ENCODE measurements around the gene SECISBP2.
"Not testable (repeated sequence)": the region's sequence is repeated elsewhere in the genome, so short reads cannot be mapped to it uniquely, and the experiment has no call there.

The SECISBP2 gene, protein sequence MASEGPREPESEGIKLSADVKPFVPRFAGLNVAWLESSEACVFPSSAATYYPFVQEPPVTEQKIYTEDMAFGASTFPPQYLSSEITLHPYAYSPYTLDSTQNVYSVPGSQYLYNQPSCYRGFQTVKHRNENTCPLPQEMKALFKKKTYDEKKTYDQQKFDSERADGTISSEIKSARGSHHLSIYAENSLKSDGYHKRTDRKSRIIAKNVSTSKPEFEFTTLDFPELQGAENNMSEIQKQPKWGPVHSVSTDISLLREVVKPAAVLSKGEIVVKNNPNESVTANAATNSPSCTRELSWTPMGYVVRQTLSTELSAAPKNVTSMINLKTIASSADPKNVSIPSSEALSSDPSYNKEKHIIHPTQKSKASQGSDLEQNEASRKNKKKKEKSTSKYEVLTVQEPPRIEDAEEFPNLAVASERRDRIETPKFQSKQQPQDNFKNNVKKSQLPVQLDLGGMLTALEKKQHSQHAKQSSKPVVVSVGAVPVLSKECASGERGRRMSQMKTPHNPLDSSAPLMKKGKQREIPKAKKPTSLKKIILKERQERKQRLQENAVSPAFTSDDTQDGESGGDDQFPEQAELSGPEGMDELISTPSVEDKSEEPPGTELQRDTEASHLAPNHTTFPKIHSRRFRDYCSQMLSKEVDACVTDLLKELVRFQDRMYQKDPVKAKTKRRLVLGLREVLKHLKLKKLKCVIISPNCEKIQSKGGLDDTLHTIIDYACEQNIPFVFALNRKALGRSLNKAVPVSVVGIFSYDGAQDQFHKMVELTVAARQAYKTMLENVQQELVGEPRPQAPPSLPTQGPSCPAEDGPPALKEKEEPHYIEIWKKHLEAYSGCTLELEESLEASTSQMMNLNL

DNA sequence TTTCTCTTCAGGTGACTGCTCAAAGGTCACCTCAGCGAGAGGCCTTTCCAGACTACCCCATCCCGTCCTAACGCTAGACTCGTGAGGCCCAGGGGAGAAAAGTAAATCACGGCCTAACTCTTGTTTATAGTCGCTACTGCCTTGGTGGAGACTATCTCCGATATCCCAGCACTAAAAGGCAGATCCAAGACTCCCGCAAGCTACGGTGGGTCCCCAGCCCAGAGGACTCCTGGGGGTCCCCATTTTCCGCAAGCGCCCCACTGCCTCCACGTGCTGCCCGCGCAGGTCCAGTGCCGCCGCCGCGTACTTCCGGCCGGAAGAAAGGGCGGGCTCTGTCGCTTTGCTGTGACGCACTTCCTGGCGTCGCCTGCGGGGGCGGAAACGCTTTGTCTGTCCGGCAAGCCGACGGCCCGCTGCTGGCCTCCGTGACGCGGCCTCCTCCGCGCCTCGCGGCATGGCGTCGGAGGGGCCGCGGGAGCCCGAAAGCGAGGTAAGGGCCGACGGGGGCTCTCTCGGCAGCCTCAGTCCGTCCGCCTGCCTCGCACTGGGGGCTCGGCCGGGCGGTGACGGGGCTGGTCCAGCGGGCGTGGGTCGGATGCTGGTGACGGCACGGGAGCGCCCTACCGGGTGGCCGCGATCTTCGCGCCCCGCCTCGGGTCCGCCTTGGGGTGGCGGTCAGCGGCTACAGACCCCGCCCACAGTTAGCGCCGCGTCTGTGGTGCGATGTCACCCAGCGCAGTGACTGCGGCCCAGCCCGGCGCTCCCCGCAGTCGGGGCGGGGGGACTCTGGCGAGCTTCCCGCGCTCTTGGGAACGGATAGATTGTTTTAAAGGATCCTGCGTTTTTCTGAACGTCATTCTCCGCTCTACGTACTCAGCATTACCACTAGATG is at the start of gene SECISBP2:
TSS of gene SECISBP2 (plus strand) at position 378 of the 892 bp plus-strand sequence. CDS start at position 455, 77 bp downstream.
- peak; percentile 94 for FAIRE-seq

DNA sequence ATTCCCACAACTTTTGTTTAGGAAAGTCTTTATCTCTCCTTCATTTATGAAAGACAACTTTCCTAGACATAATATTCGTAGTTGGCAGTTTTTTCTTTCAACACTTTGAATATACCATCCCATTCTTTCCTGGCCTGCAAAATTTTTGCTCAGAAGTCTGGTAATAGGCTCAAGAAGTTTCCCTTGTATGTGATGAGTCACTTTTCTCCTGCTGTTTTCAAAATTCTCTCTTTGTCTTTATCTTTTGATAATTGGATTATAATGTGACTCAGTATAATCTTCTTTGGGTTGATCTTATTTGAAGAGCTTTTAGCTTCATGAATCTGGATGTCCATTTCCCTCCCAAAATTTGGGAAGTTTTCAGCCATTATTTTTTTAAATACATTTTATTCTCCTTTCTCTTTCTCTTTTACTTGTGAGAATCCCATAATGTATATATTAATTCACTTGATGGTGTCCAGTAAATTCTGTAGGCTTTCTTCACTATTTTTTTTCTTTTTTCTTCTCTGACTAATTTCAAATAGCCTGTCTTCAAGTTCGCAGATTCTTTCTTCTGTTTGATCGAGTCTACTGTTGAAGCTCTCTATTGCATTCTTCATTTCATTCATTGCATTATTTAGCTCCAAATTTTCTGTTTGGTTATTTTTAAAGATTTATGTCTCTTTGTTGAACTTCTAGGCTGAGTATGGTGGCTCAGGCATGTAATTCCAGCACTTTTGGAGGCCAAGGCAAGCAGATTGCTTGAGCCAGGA is 44.6 kb upstream of the SECISBP2 start:
- no peak for FAIRE-seq

DNA sequence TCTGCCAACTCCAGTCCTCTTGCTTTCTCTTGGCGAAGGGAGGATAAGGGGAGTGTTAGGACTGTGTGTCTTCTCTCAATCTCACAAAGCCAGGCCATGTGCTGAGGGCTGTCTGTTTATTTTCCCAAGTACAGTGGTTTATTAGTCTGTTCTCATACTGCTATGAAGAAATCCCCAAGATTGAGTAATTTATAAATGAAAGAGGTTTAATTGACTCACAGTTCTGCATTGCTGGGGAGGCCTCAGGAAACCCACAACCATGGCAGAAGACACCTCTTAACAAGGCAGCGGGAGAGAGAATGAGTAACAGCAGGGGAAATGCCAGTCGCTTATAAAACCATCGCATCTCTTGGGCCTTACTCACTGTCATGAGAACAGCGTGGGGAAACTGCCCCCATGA is 43.5 kb upstream of the SECISBP2 start:
- no peak for FAIRE-seq

DNA sequence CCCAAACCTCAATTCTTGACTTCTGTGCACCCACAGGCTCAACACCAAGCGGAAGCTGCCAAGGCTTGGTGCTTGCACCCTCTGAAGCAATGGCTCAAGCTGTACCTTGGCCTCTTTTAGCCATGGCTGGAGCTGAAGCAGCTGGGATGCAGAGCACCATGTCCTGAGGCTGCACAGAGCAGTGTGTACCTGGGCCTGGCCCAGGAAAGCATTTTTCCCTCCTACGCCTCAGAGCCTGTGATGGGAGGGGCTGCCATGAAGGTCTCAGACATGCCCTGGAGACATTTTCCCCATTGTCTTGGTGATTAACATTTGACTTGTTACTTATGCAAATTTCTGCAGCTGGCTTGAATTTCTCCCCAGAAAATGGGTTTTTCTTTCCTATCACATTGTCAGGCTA is 42.3 kb upstream of the SECISBP2 start:
- not testable (repeated sequence) for FAIRE-seq

DNA sequence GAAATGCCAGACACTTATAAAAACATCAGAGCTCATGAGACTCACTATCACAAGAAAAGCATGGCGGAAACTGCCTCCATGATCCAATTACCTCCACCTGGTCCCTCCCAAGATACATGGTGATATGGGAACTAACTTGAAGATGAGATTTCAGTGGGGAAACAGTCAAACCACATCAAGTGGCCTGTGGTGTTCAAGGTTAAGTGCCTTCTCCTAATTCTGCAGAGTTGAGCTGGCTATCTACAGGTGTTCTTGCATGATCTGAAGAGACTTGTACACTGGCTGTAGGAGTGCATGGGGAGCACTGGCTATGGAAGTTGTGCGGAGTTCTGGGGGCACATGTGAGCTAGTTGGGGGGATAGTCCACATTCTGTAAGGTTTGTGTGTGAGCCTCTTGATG is 41.3 kb upstream of the SECISBP2 start:
- FAIRE-seq, result no peak

DNA sequence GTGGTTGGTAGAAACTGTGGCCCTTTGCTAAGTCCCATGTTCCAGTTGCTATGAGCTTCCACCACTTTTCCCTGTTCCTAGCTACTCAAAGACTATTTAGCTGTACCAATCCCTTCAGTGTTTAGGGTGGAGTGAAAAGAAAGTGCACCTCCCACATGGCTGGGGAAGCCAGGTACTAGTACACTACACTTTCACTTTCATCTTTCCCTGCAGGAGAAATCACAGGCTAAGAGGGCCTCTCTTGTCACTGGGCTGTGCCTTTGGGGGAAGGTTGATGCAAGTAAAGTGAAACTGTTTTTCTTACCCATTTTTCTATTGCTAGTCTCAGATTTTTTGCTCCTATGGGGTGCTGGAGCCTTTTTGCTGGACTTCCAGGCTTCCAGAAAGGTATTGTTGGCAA is 40.8 kb upstream of the SECISBP2 start:
- no peak for FAIRE-seq

DNA sequence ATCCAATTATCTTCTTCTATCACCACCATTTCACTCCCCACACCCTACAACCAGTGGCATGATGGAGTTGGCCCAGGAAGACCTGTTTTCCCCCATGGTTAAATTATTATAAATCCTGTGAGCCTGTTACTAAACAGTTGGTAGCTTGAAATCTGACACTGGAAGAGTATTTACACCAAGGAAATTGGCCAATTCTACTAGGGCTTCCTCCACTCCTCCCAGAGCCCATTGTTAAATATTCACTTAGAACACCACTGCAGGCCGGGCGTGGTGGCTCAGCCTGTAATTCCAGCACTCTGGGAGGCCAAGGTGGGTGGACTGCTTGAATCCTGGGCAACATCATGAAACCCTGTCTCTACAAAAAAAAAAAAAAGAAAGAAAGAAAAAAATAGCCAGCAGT is 39.7 kb upstream of the SECISBP2 start:
- no peak for FAIRE-seq

DNA sequence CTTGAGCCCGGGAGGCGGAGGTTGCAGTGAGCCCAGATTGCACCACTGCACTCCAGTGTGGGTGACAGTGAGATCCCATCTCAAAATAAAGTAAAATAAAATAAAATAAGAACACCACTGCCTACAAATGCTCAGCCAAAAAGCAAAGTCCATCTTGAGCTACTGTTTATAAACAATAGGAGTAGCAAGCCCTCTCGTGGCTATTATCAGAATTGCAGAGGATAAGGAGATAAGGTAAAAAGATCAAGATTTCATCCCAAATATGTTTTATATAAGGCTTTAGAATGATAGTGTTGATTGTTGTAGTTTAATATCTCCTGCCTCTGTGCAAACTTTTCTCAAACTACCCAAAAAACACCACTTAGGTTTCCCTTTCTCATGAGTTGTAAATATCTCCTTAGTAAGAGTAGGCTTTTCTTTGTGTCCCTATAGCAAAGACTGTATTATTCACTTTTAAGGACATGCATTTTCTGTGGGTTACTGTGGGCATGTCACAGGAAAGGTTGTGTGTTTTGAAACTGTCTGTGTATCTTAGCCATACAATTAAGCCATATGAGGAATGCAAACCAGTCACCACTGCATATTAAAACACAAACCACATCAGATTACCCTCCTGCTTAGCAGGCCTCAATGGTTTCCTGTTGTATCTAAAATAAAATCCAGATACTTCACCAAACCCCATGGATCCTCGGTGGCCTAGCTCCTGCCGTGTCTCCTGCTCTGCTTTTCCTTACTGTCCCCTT is 39.1 kb upstream of the SECISBP2 start:
- peak; percentile 92 for FAIRE-seq

DNA sequence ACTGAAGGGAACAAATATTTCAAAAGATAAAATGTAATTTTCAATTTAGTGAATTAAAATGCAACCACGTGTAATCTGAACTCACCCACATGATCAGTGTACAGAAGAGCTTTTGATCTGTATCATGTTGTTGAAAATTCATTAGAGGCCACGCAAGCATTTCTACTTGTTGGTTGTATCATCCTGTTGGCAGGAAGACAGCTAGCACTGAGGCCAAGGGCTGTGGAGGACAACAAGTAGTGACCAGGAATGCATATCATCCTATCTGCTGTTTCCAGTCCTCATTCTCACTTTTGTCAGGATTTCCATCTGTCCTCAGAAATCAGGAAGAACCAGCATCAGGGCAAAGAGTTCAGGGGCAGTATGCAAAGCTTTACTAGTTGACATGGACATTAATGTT is 37.2 kb upstream of the SECISBP2 start:
- FAIRE-seq, result no peak

DNA sequence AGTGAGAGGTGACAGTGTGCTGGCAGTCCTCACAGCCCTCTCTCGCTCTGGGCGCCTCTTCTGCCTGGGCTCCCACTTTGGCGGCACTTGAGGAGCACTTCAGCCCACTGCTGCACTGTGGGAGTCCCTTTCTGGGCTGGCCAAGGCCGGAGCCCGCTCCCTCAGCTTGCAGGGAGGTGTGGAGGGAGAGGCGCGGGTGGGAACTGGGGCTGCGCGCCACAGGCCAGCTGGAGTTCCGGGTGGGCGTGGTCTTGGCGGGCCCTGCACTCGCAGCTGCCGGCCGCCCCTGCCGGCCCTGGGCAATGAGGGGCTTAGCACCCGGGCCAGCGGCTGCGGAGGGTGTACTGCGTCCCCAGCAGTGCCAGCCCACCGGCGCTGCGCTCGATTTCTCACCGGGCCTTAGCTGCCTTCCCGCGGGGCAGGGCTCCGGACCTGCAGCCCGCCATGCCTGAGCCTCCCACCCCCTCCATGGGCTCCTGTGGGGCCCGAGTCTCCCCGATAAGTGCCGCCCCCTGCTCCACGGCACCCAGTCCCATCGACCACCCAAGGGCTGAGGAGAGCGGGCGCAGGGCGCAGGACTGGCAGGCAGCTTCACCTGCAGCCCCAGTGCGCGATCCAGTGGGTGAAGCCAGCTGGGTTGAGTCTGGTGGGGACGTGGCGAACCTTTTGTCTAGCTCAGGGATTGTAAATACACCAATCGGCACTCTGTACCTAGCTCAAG is 35.9 kb upstream of the SECISBP2 start:
- FAIRE-seq, result not testable (repeated sequence)

DNA sequence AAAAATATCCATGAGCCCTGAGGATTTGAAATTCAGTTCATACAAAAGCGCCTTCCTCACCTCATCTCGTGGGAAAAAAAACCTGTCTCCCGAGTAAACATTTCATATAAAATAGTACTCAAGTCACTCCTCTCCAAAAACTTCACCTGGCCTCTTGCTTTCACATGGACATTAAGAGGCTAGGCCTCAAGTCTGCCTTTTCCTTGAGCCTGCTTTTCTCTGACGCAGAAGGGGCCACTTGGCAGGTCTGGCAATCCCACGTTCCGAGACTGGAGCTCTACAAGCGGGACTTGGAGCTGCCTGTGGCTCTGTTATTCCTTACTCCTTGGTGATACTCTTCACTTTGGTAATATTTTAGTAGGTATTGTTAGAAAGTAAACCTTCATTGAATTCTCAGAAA is 34.2 kb upstream of the SECISBP2 start:
- FAIRE-seq, result no peak

DNA sequence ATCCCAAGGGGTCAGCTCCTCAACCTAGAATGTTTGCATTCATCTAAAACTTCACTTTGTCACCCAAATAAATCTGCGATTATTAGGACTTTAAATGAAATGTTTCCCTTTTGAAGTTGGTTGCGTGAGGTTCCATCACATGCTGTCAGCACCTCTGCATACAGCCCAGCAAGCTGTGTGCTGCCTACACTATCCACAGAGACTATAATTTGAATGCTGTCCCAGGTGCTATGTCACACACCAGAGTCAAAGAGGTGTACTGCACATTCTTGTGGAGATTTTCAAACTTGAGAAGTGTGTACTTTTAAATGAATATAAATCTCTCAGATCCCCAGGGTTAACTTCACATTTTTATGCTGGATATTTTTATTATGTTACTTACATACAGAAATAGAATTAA is 26.6 kb upstream of the SECISBP2 start:
- FAIRE-seq, result no peak

DNA sequence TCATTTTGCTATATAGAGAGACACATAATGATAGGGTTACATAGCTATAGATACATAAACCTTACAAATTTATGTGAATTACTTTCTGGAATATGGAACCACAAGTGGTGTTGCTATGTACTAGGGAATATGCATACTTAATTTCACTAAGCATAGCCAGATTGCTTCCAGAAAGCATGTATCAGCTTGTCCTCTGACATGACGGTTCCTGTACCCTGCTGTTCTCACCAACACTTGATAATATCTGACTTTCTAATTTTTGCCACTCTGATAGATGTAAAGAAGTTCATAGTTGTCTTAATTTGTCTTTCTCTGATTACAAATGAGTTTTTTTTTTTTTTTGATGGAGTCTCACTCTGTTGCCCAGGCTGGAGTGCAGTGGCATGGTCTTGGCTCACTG is 25.3 kb upstream of the SECISBP2 start:
- FAIRE-seq, result no peak

DNA sequence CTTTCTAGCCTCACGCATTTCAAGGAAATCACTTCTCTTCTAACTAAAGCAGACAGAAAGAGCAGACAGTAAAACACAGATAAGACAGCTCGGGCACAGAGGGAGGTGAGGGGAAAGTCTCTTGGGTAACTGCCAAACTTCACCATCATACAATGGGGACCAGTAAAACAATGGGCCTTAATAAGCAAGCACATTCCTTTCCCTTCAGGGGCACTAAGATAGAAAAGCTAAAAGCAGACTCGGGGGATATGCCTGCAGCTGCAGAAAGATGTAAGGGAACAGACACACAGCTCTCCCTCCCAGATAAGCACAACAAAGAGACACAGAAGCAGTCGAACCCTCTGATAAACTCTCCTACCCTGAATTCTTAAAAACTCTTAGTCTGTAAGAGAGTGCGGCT is 22.9 kb upstream of the SECISBP2 start:
- FAIRE-seq, result no peak

DNA sequence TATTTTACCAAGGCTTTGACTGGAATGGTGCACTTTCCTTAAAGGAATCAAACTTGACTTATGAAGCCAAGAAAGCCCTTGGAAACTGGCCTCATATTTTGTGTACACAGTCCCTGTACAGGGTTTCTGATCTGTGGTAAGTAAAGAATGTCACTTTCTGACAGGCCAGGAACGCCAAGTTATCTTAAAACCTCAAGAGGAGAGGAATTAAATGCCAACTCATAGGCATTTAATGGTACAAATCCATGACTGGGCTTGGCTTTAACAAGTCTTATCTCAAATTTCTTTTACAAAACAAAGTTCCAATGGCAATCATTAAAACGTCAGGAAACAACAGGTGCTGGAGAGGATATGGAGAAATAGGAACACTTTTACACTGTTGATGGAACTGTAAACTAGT is 16.3 kb upstream of the SECISBP2 start:
- not testable (repeated sequence) for FAIRE-seq

DNA sequence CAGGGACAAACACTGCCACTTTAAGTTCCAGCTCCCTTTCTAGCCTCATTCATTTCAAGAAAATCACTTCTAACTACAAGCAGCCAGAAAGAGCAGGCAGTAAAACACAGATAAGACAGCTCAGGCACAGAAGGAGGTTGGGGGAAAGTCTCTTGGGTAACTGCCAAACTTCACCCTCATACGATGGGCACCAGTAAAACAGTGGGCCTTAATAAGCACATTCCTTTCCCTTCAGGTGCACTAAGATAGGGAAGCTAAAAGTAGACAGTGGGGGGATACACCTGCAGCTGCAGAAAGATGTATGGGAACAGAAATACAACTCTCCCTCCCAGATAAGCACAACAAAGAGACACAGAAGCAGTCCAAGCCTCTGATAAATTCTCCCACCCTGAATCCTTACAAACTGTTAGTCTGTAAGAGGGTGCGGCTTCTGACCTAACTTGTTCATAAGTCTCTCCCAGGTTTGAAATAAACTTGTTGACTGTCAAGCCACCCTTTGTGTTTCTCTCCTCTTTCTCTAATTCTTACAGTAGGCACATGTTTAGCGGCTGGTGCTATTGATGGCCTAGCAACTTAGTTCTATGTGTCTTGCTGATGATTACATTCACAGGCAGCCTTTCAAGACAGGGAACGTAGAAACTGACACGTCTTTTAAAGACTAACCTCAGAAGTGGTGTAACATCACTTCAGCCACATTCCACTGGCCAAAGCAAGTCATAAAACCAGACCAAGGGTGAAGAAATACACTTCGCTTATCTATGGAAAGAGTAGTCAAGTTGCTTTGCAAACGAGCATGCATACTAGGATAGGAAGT is 14.1 kb upstream of the SECISBP2 start:
- no peak for FAIRE-seq

DNA sequence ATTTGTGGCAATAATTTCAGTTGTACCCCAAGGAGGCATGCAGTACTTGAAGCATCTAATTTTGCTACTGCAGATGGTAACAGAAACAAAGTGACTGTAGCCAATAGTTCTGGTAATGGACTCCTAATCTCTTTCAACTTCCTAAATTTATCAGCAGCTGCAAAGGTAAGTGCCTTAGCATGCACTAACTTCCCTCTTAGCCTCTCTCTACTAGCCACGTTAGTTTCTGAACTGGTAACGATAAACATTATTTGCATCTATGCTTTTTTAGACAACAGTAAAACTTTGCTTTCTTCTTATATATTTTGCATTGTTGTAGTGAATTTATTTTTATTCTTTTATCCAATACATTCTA is 13.5 kb upstream of the SECISBP2 start:
- no peak for FAIRE-seq

DNA sequence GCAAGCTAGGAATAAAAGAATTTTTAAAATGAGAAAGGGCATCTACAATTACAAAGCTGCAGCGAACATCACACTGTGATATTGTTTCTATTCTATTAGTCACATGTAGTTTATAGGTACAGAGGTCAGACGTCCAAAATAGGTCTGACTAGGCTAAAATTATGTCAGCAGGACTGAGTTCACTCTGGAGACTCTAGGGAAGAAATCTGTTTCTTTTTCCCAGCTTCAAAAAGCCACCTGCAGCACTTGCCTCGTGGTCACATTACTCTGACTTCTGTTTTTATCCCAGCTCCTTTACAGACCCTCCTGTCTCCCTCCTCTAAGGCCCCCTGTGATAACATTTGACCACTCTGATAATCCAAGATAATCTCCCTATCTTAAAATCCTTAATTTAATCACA is 12.4 kb upstream of the SECISBP2 start:
- FAIRE-seq, result no peak

DNA sequence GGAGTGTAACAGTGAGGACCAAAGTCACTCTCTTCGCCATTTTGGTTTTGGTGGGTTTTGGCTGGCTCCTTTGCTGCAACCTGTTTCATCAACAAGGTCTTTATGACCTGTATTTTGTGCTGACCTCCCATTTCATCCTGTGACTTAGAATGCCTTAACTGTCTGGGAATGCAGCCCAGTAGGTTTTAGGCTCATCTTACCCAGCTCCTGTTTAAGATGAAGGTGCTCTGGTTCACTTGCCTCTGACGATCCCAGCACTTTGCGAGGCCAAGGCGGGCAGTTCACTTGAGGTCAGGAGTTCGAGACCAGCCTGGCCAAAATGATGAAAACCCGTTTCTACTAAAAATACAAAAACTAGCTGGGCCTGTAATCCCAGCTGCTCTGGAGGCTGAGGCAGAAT is 9.1 kb upstream of the SECISBP2 start:
- FAIRE-seq, result no peak

Measured in endometrium (tissue), 2 donors.